Uterus (tissue), 2 donors: ENCODE data around the gene MEX3D.

Experiments
- CTCF ChIP-seq, 4 experiments: fragments of 200-600 bp in 2 of 4; fragments of 450-650 bp in 2 of 4; sonication (generic) in 2 of 4; IDR thresholded peaks; one replicate each; pipeline ENCODE4 v1.5.1; 2016 to 2019; ENCODE audit warnings: antibody characterized with exemption in 4 of 4, mild to moderate bottlenecking in 2 of 4, moderate library complexity in 1 of 4
- POLR2A ChIP-seq, 2 donors: fragments of 450-650 bp; IDR thresholded peaks; one replicate each; pipeline ENCODE4 v1.6.1; 2016; ENCODE audit warnings: antibody characterized with exemption in 2 of 2, mild to moderate bottlenecking in 1 of 2, moderate library complexity in 1 of 2

DNA sequence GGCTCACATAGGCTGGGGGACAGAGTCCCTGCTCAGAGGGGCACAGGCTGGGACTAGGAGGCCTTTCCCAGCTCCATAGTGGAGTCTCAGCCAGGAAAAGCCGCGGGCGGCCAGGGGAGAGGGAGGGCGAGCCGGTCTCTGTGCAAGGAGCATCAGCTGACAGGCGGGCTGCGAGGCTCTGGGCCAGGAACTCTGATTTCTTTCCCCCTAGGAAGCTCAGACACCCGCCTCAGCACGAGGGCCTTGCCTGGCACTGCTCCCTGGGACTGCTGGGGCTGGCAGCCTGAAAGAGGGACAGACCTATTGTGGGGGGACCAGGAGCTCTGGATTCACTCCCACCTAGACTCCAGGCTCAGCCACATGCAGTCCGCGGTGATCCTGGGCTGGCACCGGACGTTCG, 46.5 kb downstream of the MEX3D start:
- no peak for TF ChIP-seq CTCF (IDR thresholded peaks at IDR 0.05)
- TF ChIP-seq POLR2A (IDR thresholded peaks at IDR 0.05) = no peak
